Measurements from ENCODE around the gene LRMDA. TPM values are rescaled to one million over a fixed set of nuclear protein-coding genes. Genes with fewer than 3 reads are reported as not detected.

The LRMDA gene
- total and polyA plus RNA-seq, 2 of the 13 experiments (the other 11 are each of a cell fraction or from before 2014, with no cell fraction given), result 13.4 to 22.0 TPM

DNA sequence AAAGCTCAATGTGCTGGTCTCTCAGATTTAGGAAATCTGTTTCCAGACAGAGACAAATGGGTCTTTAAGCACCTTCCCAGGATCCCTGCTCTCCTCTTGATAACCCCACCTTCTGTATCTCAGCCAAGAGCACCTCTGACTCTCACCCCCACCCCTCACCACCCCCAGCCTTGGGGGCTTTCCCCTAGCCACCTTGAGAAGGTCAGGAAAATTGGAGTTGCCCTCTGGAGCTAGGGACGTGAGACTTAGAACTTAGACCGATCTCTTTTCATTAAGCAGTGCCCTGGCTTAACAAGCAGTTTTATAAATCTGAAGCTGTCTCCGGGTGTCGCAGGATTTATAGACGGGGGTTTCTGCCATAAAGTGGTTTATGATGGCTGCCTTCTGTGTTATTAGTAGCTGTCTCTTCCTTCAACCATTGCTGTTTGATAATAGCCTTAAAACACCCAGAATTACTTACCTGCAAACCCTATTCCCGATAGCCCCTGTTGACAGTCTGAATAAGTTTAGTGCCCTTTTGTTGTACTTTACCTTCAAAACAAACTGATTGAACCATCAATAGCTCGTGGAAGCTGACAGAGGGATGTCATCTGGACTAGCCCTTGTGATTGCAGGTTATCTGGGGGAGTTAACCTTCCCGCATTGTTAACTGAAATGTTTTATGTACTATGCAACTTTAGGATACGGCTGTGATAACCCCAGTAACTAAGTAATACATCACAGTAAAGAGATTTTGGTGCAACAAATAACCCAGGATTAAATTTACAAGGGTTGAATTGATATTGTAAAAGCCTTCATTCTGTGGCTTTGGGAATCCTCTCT lies 621.5 kb downstream of the LRMDA start:
- 94% methylated on average over 9 of the region's 9 CpGs for WGBS (ENCODE audit: low lambda C conversion rate)
- FAIRE-seq (no peak), ATAC-seq (no peak), DNase-seq (ENCODE audit: low spot score) (no peak)
- Histone ChIP-seq H4K20me1 (ENCODE audit: insufficient read depth, low read length) (no peaks in the 10 kb centered on the region), H3K27me3 (ENCODE audit: control insufficient read depth in 1 of 2, insufficient read depth in 2 of 2, low read length in 2 of 2) (no peaks in the 10 kb centered on the region), H3K27ac (ENCODE audit: extremely low read length, insufficient read depth, low read length) (peak overlapping the region; percentile 93), H2AFZ (ENCODE audit: low read length) (no peak overlapping the region), H3K9me3 (ENCODE audit: low read length) (peaks cover 7% of the 10 kb centered on the region; the same call in 1 of the 2 replicates), H3K4me3 (replicated peaks in 1 of 3; ENCODE audit: insufficient read depth in 1 of 3, low read depth in 2 of 3, low read length in 3 of 3) (no peak overlapping the region), H3K4me2 (ENCODE audit: low read depth, low read length) (no peak overlapping the region), H3K36me3 (replicated peaks in 1 of 2; ENCODE audit: control insufficient read depth in 1 of 2, insufficient read depth in 2 of 2, low read length in 2 of 2) (no peaks in the 10 kb centered on the region; a peak in 1 of 5 replicates), H3K4me1 (ENCODE audit: insufficient read depth, low read length) (peaks cover 60% of the 10 kb centered on the region), H3K9ac (ENCODE audit: insufficient read depth, low read depth, low read length) (peak overlapping the region; percentile 27; the same call in 1 of the 2 replicates), H3K79me2 (ENCODE audit: insufficient read depth, low read length) (no peaks in the 10 kb centered on the region)
- in situ Hi-C loops (cut with HindIII; ENCODE audit: extremely low pct_ligation_motif_present, low pct_unique_long_range_greater_than_20kb), result no loop called here
- no TSS peak for BruUV-seq (replicated peaks)
- ChIA-PET CTCF (ENCODE audit: low intra/inter-chr PET ratio, low total read pairs) (no interaction called here), POLR2A (interaction anchor here (0.8 to 6.9 kb wide), 5 partner anchors 19 to 651 kb away, joined by 3 to 145 read pairs (median 35); partner anchors contain the start of gene ZNF503)
- TF ChIP-seq BCL3 (CRISPR knock-in tag; IDR thresholded peaks at IDR 0.05) (no peak), TFAP4 (IDR thresholded peaks at IDR 0.05; ENCODE audit: borderline replicate concordance, low read depth) (no peak), ATRX (CRISPR knock-in tag; IDR thresholded peaks at IDR 0.05; ENCODE audit: borderline replicate concordance) (no peak), ZSCAN9 (CRISPR knock-in tag; IDR thresholded peaks at IDR 0.05; ENCODE audit: borderline replicate concordance) (no peak), ZEB1 (IDR thresholded peaks at IDR 0.05; ENCODE audit: insufficient replicate concordance, low read depth) (no peak), XRCC5 (optimal IDR thresholded peaks at IDR 0.05; ENCODE audit: low read length) (no peak), PCBP1 (IDR thresholded peaks at IDR 0.05; ENCODE audit: borderline replicate concordance, low read depth, low read length) (no peak), KDM2A (CRISPR knock-in tag; IDR thresholded peaks at IDR 0.05; ENCODE audit: borderline replicate concordance, low read depth) (no peak), BRCA1 (CRISPR knock-in tag; IDR thresholded peaks at IDR 0.05) (no peak)
- intact Hi-C loops (cut with micrococcal nuclease; ENCODE audit: unreplicated experiment), result loop anchor here (5.0 kb wide), 1 partner anchor 34 kb away; no protein-coding TSS in a partner anchor

Data from HepG2 (cell line).